Osteoblast (primary cell): ENCODE data around the gene STRA8. TPM values are rescaled to one million over a fixed set of nuclear protein-coding genes. Genes with fewer than 3 reads are reported as not detected.

Experiments used
- DNase-seq: peaks from one replicate; pipeline ENCODE4 v3.0.0; 2011; ENCODE audit warnings: low spot score, mixed read lengths; ENCODE audit not compliant: insufficient read length; ENCODE audit errors: missing footprints
- H2AFZ ChIP-seq: 2 replicates; pipeline ENCODE4 v1.6.0; 2011; ENCODE audit warnings: mild to moderate bottlenecking, low read length
- H3K27ac ChIP-seq: 2 replicates; pipeline ENCODE4 v1.5.1; 2011; ENCODE audit warnings: mild to moderate bottlenecking, low read depth, low read length, moderate library complexity
- H3K27me3 ChIP-seq: 2 replicates; pipeline ENCODE4 v1.6.0; 2012; ENCODE audit warnings: mild to moderate bottlenecking, control low read depth, inconsistent platforms, low read length, moderate library complexity; ENCODE audit not compliant: insufficient read depth
- H3K36me3 ChIP-seq: 2 replicates; pipeline ENCODE4 v1.5.1; 2011; ENCODE audit warnings: mild to moderate bottlenecking, low read length, control low read depth, moderate library complexity; ENCODE audit not compliant: insufficient read depth
- H3K4me1 ChIP-seq: 2 replicates; pipeline ENCODE4 v1.5.1; 2011; ENCODE audit warnings: mild to moderate bottlenecking, low read length, control low read depth, moderate library complexity; ENCODE audit not compliant: insufficient read depth
- H3K4me2 ChIP-seq: 2 replicates; pipeline ENCODE4 v1.6.0; 2011; ENCODE audit warnings: mild to moderate bottlenecking, low read length; ENCODE audit not compliant: insufficient read depth
- H3K4me3 ChIP-seq: fragments of 200-600 bp; sonication (generic); 3 replicates; pipeline ENCODE4 v1.5.1; 2012; ENCODE audit warnings: mild to moderate bottlenecking, low read length, inconsistent platforms; ENCODE audit not compliant: insufficient read depth
- H3K79me2 ChIP-seq: 2 replicates; pipeline ENCODE4 v1.6.0; 2012; ENCODE audit warnings: mild to moderate bottlenecking, low read length, control low read depth, inconsistent platforms; ENCODE audit not compliant: insufficient read depth
- H3K9me3 ChIP-seq: 2 replicates; pipeline ENCODE4 v1.5.1; 2011; ENCODE audit warnings: low read depth, low read length, control low read depth
- H4K20me1 ChIP-seq: 2 replicates; pipeline ENCODE4 v1.6.0; 2012; ENCODE audit warnings: mild to moderate bottlenecking, low read length, control low read depth; ENCODE audit not compliant: insufficient read depth
- CTCF ChIP-seq: IDR thresholded peaks from 2 replicates; pipeline ENCODE4 v1.5.1; 2011; ENCODE audit warnings: mild to moderate bottlenecking, low read depth, low read length, moderate library complexity; ENCODE audit errors: extremely low read depth
- total RNA-seq: library from RNA; depleted of rRNA; stranded (reverse); fragments of >200 nt; gene quantifications from 2 replicates; pipeline ENCODE4 v1.2.3, GENCODE V29; 2012

Gene STRA8
- total RNA-seq, 1 donor: not detected

- Histone ChIP-seq H3K36me3 (no peaks in the 10 kb centered on the region), H3K27me3 (peaks cover 3% of the 10 kb centered on the region), H3K79me2 (no peaks in the 10 kb centered on the region), H2AFZ (no peak overlapping the region), H3K4me2 (no peak overlapping the region), H3K27ac (no peak overlapping the region), H4K20me1 (no peaks in the 10 kb centered on the region), H3K4me3 (no peak overlapping the region), H3K9me3 (no peaks in the 10 kb centered on the region), H3K4me1 (no peaks in the 10 kb centered on the region)
- no peak for DNase-seq
- TF ChIP-seq CTCF: no peak
Measured at GRCh38 chr7:135234727-135235126, 1.1 kb downstream of the STRA8 start.

GRCh38 chr7:135235841-135236240, 2.2 kb downstream of the STRA8 start:
- Histone ChIP-seq H3K27me3 (peaks cover 6% of the 10 kb centered on the region), H3K4me2 (no peak overlapping the region), H3K9me3 (no peaks in the 10 kb centered on the region), H3K36me3 (no peaks in the 10 kb centered on the region), H4K20me1 (no peaks in the 10 kb centered on the region), H2AFZ (no peak overlapping the region), H3K4me1 (no peaks in the 10 kb centered on the region), H3K79me2 (no peaks in the 10 kb centered on the region), H3K27ac (no peak overlapping the region), H3K4me3 (no peak overlapping the region)
- no peak for TF ChIP-seq CTCF
- no peak for DNase-seq

GRCh38 chr7:135236727-135237126, 3.1 kb downstream of the STRA8 start:
- no peak for DNase-seq
- Histone ChIP-seq H3K9me3 (no peaks in the 10 kb centered on the region), H3K4me3 (no peak overlapping the region), H3K27me3 (peaks cover 7% of the 10 kb centered on the region), H2AFZ (no peak overlapping the region), H3K27ac (no peak overlapping the region), H3K79me2 (no peaks in the 10 kb centered on the region), H3K4me2 (no peak overlapping the region), H4K20me1 (no peaks in the 10 kb centered on the region), H3K36me3 (no peaks in the 10 kb centered on the region), H3K4me1 (no peaks in the 10 kb centered on the region)
- no peak for TF ChIP-seq CTCF

- no peaks in the 10 kb centered on the region for H3K9me3 ChIP-seq
Measured at GRCh38 chr7:135238112-135238744, 4.6 kb downstream of the STRA8 start.

More at GRCh38 chr7:135238112-135238744, 4.6 kb downstream of the STRA8 start:
- Histone ChIP-seq H2AFZ (no peak overlapping the region), H3K79me2 (no peaks in the 10 kb centered on the region), H3K4me3 (no peak overlapping the region), H3K4me1 (no peaks in the 10 kb centered on the region), H3K4me2 (no peak overlapping the region), H4K20me1 (no peaks in the 10 kb centered on the region), H3K27me3 (peaks cover 9% of the 10 kb centered on the region), H3K27ac (no peak overlapping the region), H3K36me3 (no peaks in the 10 kb centered on the region)
- peak; percentile 35 for TF ChIP-seq CTCF
- DNase-seq: no peak
